Activated naive CD4-positive, alpha-beta T cell treated with anti-CD3 and anti-CD28 coated beads for 36 hours (primary cell): ENCODE results near the gene HPN. TPM values are rescaled to one million over a fixed set of nuclear protein-coding genes. Genes with fewer than 3 reads are reported as not detected.

ENCODE experiments used
- CTCF ChIA-PET: fragments of 350-600 bp; sonication (Branson Sonifier 250); formaldehyde crosslinking; loops from one replicate; lab custom pipeline; 2021; ENCODE audit warnings: antibody characterized with exemption; lab: Charles Lee
- DNase-seq: peaks from one replicate; pipeline ENCODE4 v3.0.0-alpha.2; 2020
- H3K27ac Mint-ChIP-seq: one replicate; pipeline ENCODE4 v1.8.0; 2021; ENCODE audit warnings: mild to moderate bottlenecking, mixed read lengths
- H3K27me3 Mint-ChIP-seq: one replicate; pipeline ENCODE4 v1.8.0; 2021; ENCODE audit warnings: low read depth, mixed read lengths
- H3K36me3 Mint-ChIP-seq: one replicate; pipeline ENCODE4 v1.8.0; 2021; ENCODE audit warnings: low read depth, mixed read lengths
- H3K4me1 Mint-ChIP-seq: one replicate; pipeline ENCODE4 v1.8.0; 2021; ENCODE audit warnings: low read depth, mixed read lengths
- H3K4me3 Mint-ChIP-seq: one replicate; pipeline ENCODE4 v1.8.0; 2021; ENCODE audit warnings: mild to moderate bottlenecking, moderate library complexity, mixed read lengths
- H3K9me3 Mint-ChIP-seq: one replicate; pipeline ENCODE4 v1.8.0; 2021; ENCODE audit warnings: mixed read lengths
- intact Hi-C: fragments of 100-400 bp; cut with micrococcal nuclease; formaldehyde crosslinking; loops from one replicate; pipeline ENCODE4 v1.15.1; 2023
- total RNA-seq, 2 experiments: library from RNA; stranded (reverse); gene quantifications; one replicate each; pipeline ENCODE4 v1.2.3, GENCODE V29; 2021

The HPN gene
- total RNA-seq, 2 experiments from 2014 or later: not detected

DNA sequence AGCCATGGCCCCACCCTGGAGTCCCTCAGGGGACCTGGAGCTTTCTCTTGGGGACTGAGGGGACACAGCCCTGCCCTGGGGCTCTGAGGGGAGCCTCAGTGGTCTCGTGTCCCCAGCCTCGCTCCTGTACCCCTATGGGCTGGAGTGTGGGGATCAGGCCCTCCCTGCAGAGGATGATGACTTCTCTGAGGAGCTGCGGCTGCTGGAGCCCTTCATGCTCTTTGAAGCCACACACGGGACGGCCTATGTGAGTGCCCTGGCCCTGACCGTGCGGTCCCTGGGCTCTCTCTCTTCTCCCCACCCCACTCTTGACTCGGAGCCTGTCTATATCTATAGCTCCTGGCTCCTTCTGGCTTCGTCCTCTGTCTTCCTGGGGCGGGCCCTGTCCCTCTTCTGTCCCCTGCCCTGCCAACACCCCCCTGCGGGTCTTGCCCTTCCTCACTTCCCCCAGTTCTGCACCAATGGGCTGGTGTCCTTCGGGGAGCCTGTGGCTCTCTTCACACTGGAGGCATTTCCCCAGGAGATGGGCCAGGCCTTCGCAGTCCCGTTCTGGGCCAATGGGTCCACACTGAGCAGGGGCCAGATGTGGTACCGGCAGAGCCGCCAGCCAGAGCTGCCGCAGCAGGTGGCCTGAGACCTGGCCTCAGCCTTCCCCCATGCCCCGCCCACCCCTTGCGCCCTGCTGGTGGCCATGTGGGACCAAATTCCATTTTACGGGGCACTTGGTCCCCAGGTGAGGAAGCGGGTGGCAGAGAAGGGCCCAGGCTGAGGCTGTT is 33.1 kb downstream of the HPN start:
- intact Hi-C loops: no loop called here
- no peak for DNase-seq
- Mint-ChIP-seq H3K36me3 (no peaks in the 10 kb centered on the region), H3K27me3 (no peaks in the 10 kb centered on the region), H3K4me1 (no peaks in the 10 kb centered on the region), H3K4me3 (no peak overlapping the region), H3K9me3 (peaks cover 6% of the 10 kb centered on the region), H3K27ac (no peak overlapping the region)
- CTCF ChIA-PET: no interaction called here

DNA sequence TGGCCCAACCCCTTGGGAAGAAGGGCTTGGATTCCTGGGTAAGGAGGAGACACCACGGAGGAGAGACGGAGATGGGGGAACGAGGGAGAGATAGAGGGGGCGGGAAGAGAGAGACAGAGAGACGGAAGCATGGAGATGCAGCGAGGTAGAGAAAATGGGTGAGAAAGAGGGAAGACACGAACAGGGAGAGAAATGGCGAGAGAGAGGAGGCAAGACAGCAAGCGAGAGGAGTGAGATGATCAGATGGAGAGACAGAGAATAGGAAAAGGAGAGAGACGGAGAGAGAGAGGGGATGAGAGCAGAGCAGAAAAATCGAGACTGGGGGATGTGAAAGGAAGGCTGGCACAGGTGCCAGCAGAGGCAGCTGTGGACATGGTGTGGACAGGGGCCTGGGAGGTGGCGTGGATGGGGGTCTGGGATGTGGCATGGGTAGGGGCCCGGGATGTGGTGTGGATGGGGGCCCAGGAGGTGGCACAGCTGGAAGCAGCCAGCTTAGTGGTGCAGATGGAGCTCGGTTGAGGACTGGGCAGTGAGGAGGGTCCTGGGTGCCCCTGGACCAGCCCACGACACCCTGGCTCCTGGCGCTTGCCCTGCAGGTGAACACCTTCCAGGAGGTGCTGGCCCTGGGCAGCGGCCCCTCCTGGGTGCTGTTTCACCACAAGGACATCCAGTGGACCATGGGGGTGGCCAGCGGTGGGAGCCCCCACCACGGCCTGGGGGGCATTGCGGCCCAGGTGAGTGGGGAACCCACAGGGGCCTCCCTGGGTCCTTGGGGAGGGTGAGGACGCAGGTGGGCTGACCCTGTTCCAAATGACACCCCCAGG is 33.9 kb downstream of the HPN start:
- intact Hi-C loops: no loop called here
- Mint-ChIP-seq H3K27ac (no peak overlapping the region), H3K36me3 (no peaks in the 10 kb centered on the region), H3K9me3 (peaks cover 4% of the 10 kb centered on the region), H3K27me3 (no peaks in the 10 kb centered on the region), H3K4me3 (no peak overlapping the region), H3K4me1 (no peaks in the 10 kb centered on the region)
- no peak for DNase-seq
- CTCF ChIA-PET: no interaction called here

DNA sequence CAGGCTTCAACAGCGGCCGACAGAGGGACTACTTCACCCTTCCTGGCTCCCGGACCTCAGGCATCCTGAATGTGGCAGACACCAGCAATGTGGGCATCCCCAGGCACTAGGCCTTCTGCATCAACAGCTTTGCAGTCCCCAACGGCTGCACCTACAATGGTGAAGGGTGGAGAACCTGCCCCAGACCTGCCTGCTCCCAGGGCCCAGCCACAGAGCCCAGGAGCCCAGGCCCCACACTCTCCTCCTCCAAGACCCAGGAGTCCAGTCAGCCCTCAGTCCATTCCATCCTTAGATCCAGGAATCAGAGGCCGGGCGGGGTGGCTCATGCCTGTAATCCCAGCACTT is 34.5 kb downstream of the HPN start:
- H3K4me1 Mint-ChIP-seq: no peaks in the 10 kb centered on the region
- H3K27me3 Mint-ChIP-seq: no peaks in the 10 kb centered on the region
- CTCF ChIA-PET: interaction anchor here (1.4 kb wide), 1 partner anchor 9 kb away, joined by 6 read pairs; no protein-coding TSS in a partner anchor
- H3K4me3 Mint-ChIP-seq: no peak overlapping the region
- H3K9me3 Mint-ChIP-seq: no peaks in the 10 kb centered on the region
- no peak for DNase-seq
- no peaks in the 10 kb centered on the region for H3K36me3 Mint-ChIP-seq
- H3K27ac Mint-ChIP-seq: no peak overlapping the region
- intact Hi-C loops: no loop called here

DNA sequence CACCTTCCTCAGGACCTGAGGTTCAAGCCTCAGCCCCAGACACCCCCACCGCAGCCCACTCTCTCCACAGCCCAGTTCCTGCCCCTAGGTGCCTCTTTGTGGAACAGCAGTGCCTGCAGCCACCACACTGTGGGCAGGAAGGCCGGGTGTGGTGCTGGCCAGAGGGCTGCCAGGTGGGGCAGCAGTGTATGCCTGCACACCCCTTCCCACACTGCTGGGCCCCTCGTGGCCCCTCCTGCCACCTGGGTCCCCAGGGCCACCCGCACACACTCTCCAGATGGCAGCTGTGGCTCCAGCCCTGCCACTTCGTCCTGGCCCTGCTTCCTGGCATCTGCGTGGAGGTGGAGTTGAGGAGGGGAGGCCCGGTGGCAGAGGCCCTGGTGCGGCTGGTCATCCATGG is 35.1 kb downstream of the HPN start:
- DNase-seq: no peak
- H3K4me3 Mint-ChIP-seq: no peak overlapping the region
- intact Hi-C loops: no loop called here
- H3K9me3 Mint-ChIP-seq: no peaks in the 10 kb centered on the region
- no peak overlapping the region for H3K27ac Mint-ChIP-seq
- CTCF ChIA-PET: interaction anchor here (1.4 kb wide), 1 partner anchor 10 kb away, joined by 6 read pairs; no protein-coding TSS in a partner anchor
- no peaks in the 10 kb centered on the region for H3K27me3 Mint-ChIP-seq
- H3K4me1 Mint-ChIP-seq: no peaks in the 10 kb centered on the region
- no peaks in the 10 kb centered on the region for H3K36me3 Mint-ChIP-seq

DNA sequence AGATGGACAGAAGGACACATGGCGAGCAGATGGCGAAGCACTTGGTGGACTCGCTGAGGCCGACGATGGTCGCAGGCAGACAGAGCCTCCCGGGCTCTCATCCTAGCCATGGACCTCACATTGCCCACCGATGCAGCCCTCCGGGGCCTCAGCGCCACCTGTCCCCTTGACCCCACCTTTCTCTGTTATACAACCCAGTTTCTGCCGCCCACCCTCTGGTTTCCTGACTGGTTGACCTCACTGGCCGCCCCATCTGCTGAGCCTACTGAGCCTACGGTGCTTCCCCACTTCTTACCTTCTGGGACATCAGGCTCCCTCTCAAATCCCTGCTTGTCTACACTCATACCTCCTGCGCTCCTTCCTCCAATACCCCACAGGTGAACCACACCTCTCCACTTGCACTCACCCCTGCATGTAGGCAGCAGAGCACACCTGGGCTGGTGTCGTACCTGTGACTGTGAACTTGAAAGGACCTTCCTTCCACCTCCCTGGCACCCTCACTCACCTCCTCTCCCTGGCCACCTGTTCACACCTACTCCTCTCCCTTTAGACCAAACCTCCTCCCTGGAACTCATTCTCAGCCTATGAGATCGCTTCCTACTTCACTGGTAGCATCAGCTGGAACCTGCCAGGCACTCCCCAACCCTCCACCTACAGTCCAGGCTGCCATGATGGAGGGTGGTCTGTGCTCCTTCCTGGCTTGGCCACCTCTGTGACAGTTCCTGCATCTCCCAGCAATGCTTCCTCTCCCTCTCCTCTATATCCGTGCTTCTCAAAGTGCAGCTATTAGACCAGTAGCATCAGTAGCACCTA is 36.1 kb downstream of the HPN start:
- Mint-ChIP-seq H3K27ac (no peak overlapping the region), H3K27me3 (no peaks in the 10 kb centered on the region), H3K4me1 (no peaks in the 10 kb centered on the region), H3K9me3 (no peaks in the 10 kb centered on the region), H3K36me3 (no peaks in the 10 kb centered on the region), H3K4me3 (no peak overlapping the region)
- intact Hi-C loops: no loop called here
- no peak for DNase-seq
- CTCF ChIA-PET: interaction anchor here (1.4 kb wide), 1 partner anchor 11 kb away, joined by 6 read pairs; no protein-coding TSS in a partner anchor

DNA sequence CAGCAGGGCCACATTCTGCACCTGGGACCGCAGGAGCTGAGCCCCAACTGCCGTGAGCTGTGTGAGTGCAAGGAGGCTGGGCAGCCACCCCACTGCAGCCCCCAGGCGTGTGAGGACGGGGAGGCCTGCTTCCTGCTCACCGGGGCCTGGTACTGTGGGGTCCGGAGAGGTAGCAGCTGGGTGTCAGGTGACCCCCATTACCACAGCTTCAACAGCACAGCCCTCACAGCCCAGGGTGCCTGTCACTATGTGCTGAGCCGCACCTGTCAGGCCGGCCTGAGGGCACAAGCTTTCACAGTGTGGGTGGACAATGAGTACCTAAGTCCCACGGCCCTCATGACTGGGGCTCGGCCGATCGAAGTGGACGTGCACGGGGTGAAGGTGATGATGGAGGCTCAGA is 38.3 kb downstream of the HPN start:
- Mint-ChIP-seq H3K27me3 (no peaks in the 10 kb centered on the region), H3K36me3 (no peaks in the 10 kb centered on the region), H3K4me1 (no peaks in the 10 kb centered on the region), H3K9me3 (no peaks in the 10 kb centered on the region), H3K27ac (no peak overlapping the region), H3K4me3 (no peak overlapping the region)
- CTCF ChIA-PET: interaction anchor here (1.0 to 1.3 kb wide), 2 partner anchors 13 to 35 kb away, joined by 3 to 4 read pairs; no protein-coding TSS in a partner anchor
- intact Hi-C loops: no loop called here
- DNase-seq: no peak

DNA sequence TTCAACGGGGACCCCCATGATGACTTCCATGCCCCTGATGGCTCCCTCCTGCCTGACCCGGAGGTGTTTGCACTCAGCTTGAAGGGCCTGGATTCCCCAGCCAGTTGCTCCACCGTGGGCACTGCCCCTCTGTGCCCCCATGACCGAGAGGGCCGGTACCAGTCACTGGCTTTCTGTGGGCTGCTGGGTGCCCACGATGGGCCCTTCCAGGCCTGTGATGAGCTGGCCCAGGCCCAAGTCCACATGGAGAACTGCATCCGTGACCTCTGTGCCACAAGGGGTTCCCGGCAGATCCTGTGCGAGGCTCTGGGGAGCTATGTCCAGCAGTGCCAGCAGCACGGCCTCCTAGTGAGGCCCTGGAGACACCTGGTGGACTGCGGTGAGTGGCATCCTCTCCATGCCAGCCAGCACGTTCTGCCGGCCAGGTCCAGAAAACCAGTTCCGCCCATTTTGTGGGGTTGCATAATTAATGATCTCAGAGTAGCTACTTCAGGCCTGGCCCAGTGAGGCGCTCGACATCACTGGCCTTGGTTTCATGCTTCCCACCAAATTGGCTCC is 39.2 kb downstream of the HPN start:
- no peaks in the 10 kb centered on the region for H3K36me3 Mint-ChIP-seq
- intact Hi-C loops: no loop called here
- no peaks in the 10 kb centered on the region for H3K27me3 Mint-ChIP-seq
- no peaks in the 10 kb centered on the region for H3K9me3 Mint-ChIP-seq
- no peak for DNase-seq
- H3K4me1 Mint-ChIP-seq: no peaks in the 10 kb centered on the region
- CTCF ChIA-PET: interaction anchor here (1.0 to 1.3 kb wide), 2 partner anchors 14 to 36 kb away, joined by 3 to 4 read pairs; no protein-coding TSS in a partner anchor
- no peak overlapping the region for H3K4me3 Mint-ChIP-seq
- no peak overlapping the region for H3K27ac Mint-ChIP-seq

DNA sequence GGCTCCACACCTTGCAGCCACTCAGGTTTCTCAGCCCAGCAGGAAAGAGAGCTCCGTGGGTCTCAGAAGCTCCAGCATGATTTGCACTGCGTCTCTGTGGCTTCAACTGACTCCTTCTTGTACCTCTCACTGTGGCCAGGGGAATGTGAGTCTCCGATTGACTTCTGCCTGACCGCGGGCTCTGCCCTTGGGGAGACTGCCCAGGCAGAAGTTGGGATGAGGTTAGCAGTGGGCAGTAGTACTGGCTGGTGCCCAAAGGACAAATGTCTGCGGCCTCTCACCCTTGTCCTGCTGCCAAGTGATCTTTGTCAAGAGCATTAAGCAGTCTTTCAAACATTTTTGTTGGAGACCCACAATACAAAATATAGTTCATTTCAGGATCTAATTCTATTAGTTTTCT is 39.7 kb downstream of the HPN start:
- Mint-ChIP-seq H3K27me3 (no peaks in the 10 kb centered on the region), H3K4me1 (no peaks in the 10 kb centered on the region), H3K36me3 (no peaks in the 10 kb centered on the region), H3K27ac (no peak overlapping the region), H3K9me3 (no peaks in the 10 kb centered on the region), H3K4me3 (no peak overlapping the region)
- no peak for DNase-seq
- intact Hi-C loops: no loop called here
- CTCF ChIA-PET: interaction anchor here (0.6 to 1.3 kb wide), 2 partner anchors 14 to 37 kb away, joined by 3 to 4 read pairs; no protein-coding TSS in a partner anchor

DNA sequence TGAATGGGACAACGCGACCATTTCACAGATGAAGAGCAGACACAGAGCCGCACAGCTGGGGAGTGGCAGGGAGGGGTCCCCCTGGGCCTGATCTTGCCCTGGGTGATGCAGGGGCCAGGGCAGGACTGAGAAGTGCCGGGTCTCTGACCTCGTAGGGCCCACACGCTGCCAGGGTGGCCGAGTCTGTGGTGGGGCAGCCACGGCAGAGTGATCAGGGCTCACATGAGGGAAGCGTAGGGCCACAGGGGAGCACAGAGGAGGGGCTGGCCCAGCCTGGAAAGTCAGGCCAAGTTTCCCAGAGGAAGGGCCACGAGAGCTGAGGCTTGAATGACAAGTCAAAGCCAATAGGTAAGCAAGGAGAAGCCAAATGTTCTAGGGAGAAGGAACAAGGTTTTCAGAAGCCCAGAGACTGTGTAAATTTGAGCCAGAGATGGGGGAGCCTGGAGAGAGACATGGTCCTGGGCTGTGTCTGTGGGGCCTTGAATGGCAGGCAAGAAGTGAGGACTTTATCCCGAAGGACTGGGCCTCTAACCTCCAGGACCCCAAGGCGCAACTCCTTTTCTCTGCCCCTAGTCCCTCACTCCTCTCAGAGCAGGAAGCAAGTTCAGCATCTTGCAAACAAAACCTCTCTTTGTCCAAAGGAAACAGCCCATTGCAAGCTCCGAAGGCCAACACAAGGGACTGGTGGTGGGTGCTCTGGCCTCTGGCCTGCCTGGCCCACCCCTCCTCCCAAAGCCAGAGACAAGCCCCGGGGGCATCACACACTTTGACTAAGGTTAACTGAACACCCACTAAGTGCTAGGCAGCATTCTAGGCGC is 42.4 kb downstream of the HPN start:
- no peaks in the 10 kb centered on the region for H3K4me1 Mint-ChIP-seq
- H3K27ac Mint-ChIP-seq: no peak overlapping the region
- no peak overlapping the region for H3K4me3 Mint-ChIP-seq
- intact Hi-C loops: no loop called here
- DNase-seq: no peak
- no peaks in the 10 kb centered on the region for H3K9me3 Mint-ChIP-seq
- H3K27me3 Mint-ChIP-seq: no peaks in the 10 kb centered on the region
- no peaks in the 10 kb centered on the region for H3K36me3 Mint-ChIP-seq
- CTCF ChIA-PET: no interaction called here

DNA sequence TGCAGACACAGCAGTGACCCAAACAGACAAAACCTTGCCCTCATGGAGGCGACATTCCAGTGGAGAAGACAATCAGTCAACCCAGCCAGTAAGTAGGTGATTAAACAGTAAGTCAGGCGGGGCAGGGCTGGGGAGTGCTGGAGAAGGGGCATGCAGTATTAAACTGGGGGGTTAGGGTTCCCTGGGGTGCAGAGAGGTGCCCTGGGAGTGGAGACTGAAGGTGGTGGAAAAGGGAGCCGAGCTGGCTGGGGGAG is 42.9 kb downstream of the HPN start:
- H3K4me3 Mint-ChIP-seq: no peak overlapping the region
- H3K9me3 Mint-ChIP-seq: no peaks in the 10 kb centered on the region
- H3K4me1 Mint-ChIP-seq: no peaks in the 10 kb centered on the region
- intact Hi-C loops: no loop called here
- H3K27me3 Mint-ChIP-seq: no peaks in the 10 kb centered on the region
- no peaks in the 10 kb centered on the region for H3K36me3 Mint-ChIP-seq
- DNase-seq: no peak
- no peak overlapping the region for H3K27ac Mint-ChIP-seq
- CTCF ChIA-PET: no interaction called here

DNA sequence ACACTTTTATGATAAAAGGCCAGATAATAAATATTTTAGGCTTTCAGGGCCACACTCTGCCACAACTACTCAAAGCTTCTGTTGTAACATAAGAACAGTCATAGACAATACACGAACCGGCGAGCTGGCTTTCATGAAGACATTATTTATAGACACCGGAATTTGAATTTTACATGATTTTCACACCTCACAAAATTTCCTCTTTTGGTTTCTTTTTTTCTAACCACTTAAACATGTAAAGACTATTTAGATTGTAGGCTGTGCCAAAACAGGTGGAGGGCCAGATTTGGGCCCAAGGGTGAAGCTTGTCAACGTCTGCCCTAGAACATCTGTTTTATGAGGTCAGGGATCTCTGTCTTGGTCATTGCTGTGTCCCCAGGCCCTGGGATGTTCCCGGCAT is 44.4 kb downstream of the HPN start:
- Mint-ChIP-seq H3K27me3 (peaks cover 5% of the 10 kb centered on the region), H3K27ac (no peak overlapping the region), H3K4me1 (peaks cover 1% of the 10 kb centered on the region), H3K36me3 (no peaks in the 10 kb centered on the region), H3K4me3 (no peak overlapping the region), H3K9me3 (no peaks in the 10 kb centered on the region)
- intact Hi-C loops: no loop called here
- CTCF ChIA-PET: interaction anchor here (2.6 to 3.9 kb wide), 2 partner anchors 19 to 42 kb away, joined by 23 to 24 read pairs; no protein-coding TSS in a partner anchor
- no peak for DNase-seq
